HUDEP-2 (cell line): Measurements from ENCODE around the gene NEK6.
"Not testable (repeated sequence)": the region's sequence is repeated elsewhere in the genome, so short reads cannot be mapped to it uniquely, and the experiment has no call there.

ENCODE experiments used
- DNase-seq, 76 experiments: peaks; one replicate each; lab custom pipeline; 2025; ENCODE audit not compliant: unreplicated experiment in 76 of 76; lab: John Stamatoyannopoulos, UW

Gene NEK6

GRCh38 chr9:124225945-124226344 is 31.8 kb upstream of the NEK6 start:
- no peak for DNase-seq

DNA sequence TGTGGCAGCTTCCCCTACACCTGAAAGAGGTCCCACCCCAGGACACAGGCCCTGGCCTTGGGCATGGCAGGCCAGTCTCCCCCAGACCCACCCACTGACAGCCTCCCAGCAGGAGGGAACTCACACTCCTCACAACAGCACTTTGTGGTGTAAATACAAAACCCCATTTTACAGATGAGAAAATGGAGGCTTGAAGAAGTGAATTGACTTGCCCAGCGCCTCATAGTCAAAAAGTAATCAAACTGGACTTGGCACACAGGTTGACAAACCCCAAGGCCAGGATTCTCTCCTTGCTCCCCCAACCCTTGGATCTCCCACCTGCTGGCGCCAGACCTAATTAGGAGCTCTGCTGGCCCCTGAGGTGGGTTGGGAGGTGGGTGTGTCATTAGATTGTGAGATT is 29.2 kb upstream of the NEK6 start:
- no peak for DNase-seq

GRCh38 chr9:124231095-124231737 is 26.5 kb upstream of the NEK6 start:
- DNase-seq = no peak

GRCh38 chr9:124238546-124239140 is 19.1 kb upstream of the NEK6 start:
- DNase-seq = no peak

DNA sequence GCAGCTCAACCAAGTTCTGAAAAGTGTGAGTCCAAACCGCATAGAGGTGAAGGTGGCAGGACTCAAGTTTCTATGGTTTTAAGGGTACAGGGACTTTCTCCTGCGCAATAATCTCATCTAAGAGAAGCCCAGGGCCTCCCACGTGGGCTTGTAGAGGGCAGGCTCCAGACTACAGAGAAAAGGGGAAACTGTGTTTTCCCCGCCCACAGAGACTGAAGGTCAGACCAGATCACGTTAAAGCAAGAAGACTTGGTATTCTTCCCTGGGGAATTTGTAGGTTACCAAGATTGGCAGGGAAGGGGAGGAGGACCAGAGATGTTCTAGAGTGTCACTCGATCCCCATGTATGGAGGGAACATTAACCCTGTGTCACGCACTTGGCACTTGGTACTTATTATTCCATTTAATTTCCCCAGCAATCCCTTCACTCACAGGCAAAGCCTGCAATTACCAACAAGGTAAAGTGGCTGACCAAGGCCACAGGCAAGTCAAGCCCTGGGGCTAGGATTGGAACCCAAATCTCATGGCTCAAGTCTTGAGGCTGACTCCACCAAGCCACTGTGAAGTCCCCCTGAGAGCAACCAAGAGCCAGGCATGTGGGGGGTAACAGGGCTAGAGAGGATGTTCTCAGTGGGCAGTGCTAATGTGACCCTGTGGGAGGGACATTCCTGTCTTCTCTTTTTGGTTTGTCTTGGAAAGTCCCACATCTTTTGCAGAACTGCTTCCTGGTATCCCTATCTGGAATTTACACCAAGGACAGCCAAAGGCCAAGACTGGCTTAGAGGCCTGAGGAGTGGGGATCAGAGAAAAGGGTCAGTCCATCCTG is 18.3 kb upstream of the NEK6 start:
- no peak for DNase-seq

DNA sequence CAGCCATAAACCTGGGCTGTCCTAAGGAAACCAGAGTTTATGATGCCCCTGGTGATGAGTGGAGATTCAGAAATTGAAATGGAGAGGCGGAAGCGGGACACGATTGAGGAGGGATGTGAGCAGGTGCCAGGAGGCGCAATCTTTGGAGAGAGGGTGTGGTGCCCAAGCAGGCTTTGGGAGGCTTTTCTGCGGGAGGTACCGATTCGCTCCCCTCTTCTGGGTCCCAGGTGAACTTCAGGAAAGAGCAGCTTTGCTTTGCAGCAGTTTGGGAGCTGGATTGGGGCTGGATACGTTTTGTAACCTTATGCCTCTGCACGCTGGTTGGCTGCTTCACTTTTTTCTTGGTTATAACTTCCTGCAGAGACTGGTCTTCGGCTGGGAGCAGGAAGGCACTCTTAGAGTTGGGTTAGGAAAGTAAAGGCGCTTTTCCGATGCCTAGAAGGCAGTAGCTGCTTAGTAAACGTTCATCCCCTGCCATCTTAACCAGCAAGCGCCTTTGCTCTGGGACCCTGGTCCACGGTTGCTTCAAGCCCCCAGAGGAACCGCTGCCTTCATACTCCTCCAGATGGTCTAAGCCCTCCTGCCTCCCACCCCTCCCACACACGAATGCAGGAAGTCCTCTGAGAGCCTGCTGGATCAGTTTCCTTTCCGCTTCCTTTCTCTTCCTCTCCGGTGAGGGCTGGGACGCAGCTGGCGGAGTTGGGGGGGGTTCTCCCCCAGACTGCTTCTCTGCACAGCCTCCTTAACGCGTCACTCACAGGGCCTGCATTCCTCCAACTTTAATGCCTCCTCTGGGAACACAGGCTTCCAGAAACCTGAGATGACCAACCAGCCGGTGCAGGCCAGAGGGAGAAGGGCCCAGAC is 15.2 kb upstream of the NEK6 start:
- DNase-seq = no peak

DNA sequence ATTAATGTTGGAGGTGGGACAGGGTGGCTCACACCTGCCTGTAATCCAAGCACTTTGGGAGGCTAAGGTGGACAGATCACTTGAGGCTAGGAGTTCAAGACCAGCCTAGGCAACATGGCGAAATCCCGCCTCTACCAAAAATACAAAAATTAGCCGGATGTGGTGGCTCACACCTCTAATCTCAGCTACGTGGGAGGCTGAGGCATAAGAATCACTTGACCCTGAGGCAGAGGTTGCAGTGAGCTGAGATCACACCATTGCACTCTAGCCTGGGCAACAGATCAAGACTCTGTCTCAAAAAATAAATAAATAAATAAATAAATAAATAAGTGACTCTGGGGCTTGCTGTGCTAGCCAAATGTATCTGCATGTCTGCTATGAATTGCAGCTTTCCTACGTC is 10.4 kb upstream of the NEK6 start:
- DNase-seq = not testable (repeated sequence)

- peak in 23 of 76 experiments; percentile 3 to 66 (median 16) for DNase-seq
Observed at GRCh38 chr9:124248066-124248465, 9.7 kb upstream of the NEK6 start.

- no peak for DNase-seq
Observed at GRCh38 chr9:124248960-124249359, 8.8 kb upstream of the NEK6 start.

- DNase-seq = no peak
Observed at GRCh38 chr9:124251204-124251603, 6.5 kb upstream of the NEK6 start.

DNA sequence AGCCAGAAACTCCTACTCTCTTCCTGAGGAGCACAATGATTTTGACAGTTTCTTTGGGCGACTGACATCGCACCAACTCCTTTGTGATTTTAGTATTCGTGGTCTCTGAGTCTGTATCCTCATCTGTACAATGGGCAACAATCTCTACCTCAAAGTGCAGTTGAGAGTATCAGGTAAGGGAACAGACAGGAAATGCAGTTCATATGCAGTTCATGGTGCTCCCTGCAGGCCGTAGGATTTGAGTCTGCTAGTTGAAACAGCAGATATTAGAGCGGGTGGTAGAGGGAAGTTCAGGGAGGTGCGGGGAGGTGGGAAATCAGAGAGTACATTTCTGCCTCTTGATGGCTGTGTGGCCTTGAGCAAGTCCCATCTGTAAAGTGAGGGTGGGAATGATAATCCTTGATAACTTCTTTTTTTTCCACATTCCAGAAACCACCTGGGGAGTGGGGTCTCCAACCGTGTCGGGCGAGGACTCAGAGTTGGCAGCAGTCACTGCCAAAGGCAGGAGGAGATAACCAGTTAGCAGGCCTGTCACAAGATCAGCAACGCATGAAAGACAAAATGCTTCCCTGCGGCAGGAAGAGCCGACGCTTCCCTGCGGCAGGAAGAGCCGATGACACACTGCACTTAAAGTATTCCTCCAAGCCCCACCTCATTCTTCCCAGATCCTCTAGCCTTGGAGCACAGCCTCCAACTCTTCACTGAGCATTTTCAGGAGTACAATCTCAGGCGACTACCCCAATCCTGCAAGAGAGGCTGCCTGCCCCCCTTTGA is 6.0 kb upstream of the NEK6 start:
- DNase-seq = no peak

DNA sequence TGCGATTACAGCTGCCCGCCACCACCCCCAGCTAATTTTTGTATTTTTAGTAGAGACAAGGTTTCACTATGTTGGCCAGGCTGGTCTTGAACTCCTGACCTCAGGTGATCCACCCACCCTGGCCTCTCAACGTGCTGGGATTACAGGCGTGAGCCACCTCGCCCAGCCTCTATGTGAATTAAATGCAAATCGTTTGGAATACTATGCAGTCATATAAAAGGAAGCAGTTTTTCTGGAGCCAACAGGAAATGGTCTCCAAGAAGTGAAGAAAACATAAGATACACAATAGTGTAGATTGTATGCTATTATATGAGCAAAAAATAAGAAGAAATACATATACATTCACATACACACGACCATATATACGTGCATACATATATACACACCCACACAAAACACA is 4.9 kb upstream of the NEK6 start:
- not testable (repeated sequence) for DNase-seq

- no peak for DNase-seq
Observed at GRCh38 chr9:124254261-124254682, 3.5 kb upstream of the NEK6 start.

GRCh38 chr9:124255222-124255621 is 2.5 kb upstream of the NEK6 start:
- DNase-seq = no peak

GRCh38 chr9:124256517-124257069 is 1.2 kb upstream of the NEK6 start:
- DNase-seq = no peak

- no peak for DNase-seq
Observed at GRCh38 chr9:124257070-124257843, 492 bp upstream of the NEK6 start.

DNA sequence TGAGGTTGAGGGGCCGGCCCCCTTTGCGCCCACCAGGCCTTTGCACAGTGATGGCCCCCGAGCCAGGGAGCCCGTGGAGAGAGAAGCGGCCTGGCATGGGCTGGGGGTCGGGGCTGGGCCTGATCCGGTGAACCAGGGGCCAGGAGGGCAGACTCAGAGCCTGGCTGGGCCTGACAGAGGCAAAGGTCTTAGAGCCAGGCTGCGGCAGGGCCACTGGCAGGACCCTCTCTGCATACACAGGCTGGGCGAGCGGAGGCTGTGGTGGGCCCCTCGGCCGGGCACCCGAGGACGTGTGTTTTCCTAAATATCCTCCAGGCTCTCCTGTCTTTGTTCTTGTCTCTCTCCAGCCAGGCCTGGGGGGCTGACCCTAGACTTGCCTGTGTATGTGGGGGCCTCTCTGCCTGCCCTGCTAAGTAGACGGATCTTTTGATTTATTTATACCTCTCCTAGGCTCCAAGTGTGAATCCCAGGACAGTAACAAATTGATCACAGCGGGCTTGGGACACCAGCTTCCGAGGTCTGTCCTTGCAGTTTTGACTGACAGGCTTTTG is 933 bp downstream of the NEK6 start:
- DNase-seq = no peak

GRCh38 chr9:124259158-124259808 is 1.5 kb downstream of the NEK6 start:
- no peak for DNase-seq
